Tibial nerve (tissue), 4 donors: ENCODE measurements around the gene PRM2. TPM values are rescaled to one million over a fixed set of nuclear protein-coding genes. Genes with fewer than 3 reads are reported as not detected.

Experiments used
- DNase-seq, 2 donors: peaks; one replicate each; pipeline ENCODE4 v3.0.0-alpha.2; 2019; ENCODE audit warnings: low spot score in 2 of 2
- H3K27ac ChIP-seq, 4 donors: fragments of 200-600 bp; sonication (generic) in 3 of 4; one replicate each; pipeline ENCODE4 v1.5.1; 2017 to 2019; ENCODE audit warnings: mild to moderate bottlenecking in 1 of 4
- H3K27me3 ChIP-seq, 2 donors: fragments of 200-600 bp; sonication (generic) in 1 of 2; one replicate each; pipeline versions ENCODE4 v1.5.1 to v1.6.0; 2017 to 2019
- H3K36me3 ChIP-seq, 3 donors: fragments of 200-600 bp; sonication (generic); one replicate each; pipeline ENCODE4 v1.5.1; 2018 to 2019
- H3K4me1 ChIP-seq, 4 donors: fragments of 200-600 bp; sonication (generic) in 3 of 4; one replicate each; pipeline ENCODE4 v1.5.1; 2017 to 2019
- H3K4me3 ChIP-seq, 4 donors: fragments of 200-600 bp; sonication (generic) in 3 of 4; one replicate each; pipeline ENCODE4 v1.5.1; 2017 to 2019; ENCODE audit warnings: mild to moderate bottlenecking in 1 of 4, moderate library complexity in 1 of 4
- H3K9me3 ChIP-seq, 4 donors: fragments of 200-600 bp; sonication (generic) in 3 of 4; one replicate each; pipeline ENCODE4 v1.5.1; 2017 to 2019
- CTCF ChIP-seq, 5 experiments: fragments of 200-600 bp in 3 of 5; fragments of 450-650 bp in 2 of 5; sonication (generic) in 3 of 5; IDR thresholded peaks; one replicate each; pipeline ENCODE4 v1.5.1; 2016 to 2019; ENCODE audit warnings: antibody characterized with exemption in 5 of 5, mild to moderate bottlenecking in 3 of 5, moderate library complexity in 2 of 5
- EP300 ChIP-seq, 2 donors: sonication (generic); formaldehyde crosslinking; IDR thresholded peaks; one replicate each; pipeline ENCODE4 v1.6.1; 2017; ENCODE audit warnings: antibody characterized with exemption in 2 of 2, mild to moderate bottlenecking in 1 of 2
- POLR2A ChIP-seq, 2 donors: fragments of 450-650 bp; IDR thresholded peaks; one replicate each; pipeline ENCODE4 v1.6.1; 2017; ENCODE audit warnings: antibody characterized with exemption in 2 of 2, mild to moderate bottlenecking in 2 of 2, moderate library complexity in 2 of 2
- WGBS, 2 donors: methylation state at CpG; one replicate each; pipeline ENCODE4 v1.1.5; 2018; 5-methylcytosine and 5-hydroxymethylcytosine counted together
- total RNA-seq, 4 donors: library from RNA; depleted of rRNA; stranded (reverse); fragments of >200 nt; gene quantifications; one replicate each; pipeline ENCODE4 v1.1.0, GENCODE V29; 2016

Gene PRM2
- total RNA-seq, 4 donors from 2014 or later, result not detected

GRCh38 chr16:11272921-11273720 lies 3.2 kb downstream of the PRM2 start, which contains the start of gene PRM3:
TSS of gene PRM3 (minus strand) at chr16:11273629. CDS start at chr16:11273595, 34 bp downstream.
- WGBS, 2 donors, result 62 to 69% methylated on average over 30 of the region's 30 CpGs
- Histone ChIP-seq H3K4me3 (no peak within 1 kb of the TSS), H3K27me3 (no peaks in the 10 kb centered on the region), H3K9me3 (no peaks in the 10 kb centered on the region), H3K4me1 (no peaks in the 10 kb centered on the region), H3K36me3 (no peaks in the 10 kb centered on the region), H3K27ac (no peak within 1 kb of the TSS)
- no peak for DNase-seq
- no peak for TF ChIP-seq EP300 (IDR thresholded peaks at IDR 0.05)
- TF ChIP-seq CTCF (IDR thresholded peaks at IDR 0.05), result no peak
- TF ChIP-seq POLR2A (IDR thresholded peaks at IDR 0.05), result no peak

DNA sequence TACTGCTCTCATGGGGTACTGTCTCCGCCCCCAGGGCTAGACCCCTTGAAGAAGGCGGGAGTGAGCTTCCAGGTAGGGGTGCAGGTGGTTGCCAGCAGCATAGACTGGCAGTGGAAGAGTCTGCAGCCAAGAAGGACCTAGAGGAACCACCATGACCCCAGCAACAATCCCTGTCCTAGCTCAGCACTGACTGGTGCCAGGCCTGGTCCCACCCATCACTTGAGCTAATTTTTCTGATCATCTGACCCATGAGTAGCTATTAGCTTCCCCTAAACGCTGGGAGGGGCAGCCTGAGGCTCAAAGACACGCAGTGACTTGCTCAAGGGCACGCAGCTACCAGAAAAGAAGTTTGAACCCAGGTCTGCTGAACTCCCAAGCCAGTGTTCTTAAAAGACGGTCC lies 3.8 kb downstream of the PRM2 start:
- H3K9me3 ChIP-seq, result no peaks in the 10 kb centered on the region
- no peaks in the 10 kb centered on the region for H3K27me3 ChIP-seq
- no peak overlapping the region for H3K27ac ChIP-seq
- TF ChIP-seq EP300 (IDR thresholded peaks at IDR 0.05), result no peak
- H3K4me3 ChIP-seq, result no peak overlapping the region
- no peaks in the 10 kb centered on the region for H3K4me1 ChIP-seq
- WGBS, 2 donors, result 81 to 90% methylated on average over 6 of the region's 6 CpGs
- no peak for DNase-seq
- H3K36me3 ChIP-seq, result no peaks in the 10 kb centered on the region

- DNase-seq, result no peak
- Histone ChIP-seq H3K27me3 (no peaks in the 10 kb centered on the region), H3K4me3 (no peak overlapping the region), H3K9me3 (no peaks in the 10 kb centered on the region), H3K36me3 (no peaks in the 10 kb centered on the region), H3K4me1 (no peaks in the 10 kb centered on the region), H3K27ac (no peak overlapping the region)
- TF ChIP-seq POLR2A (IDR thresholded peaks at IDR 0.05), result no peak
- TF ChIP-seq EP300 (IDR thresholded peaks at IDR 0.05), result no peak
- TF ChIP-seq CTCF (IDR thresholded peaks at IDR 0.05), result no peak
- WGBS, 2 donors, result 98 to 99% methylated on average over 10 of the region's 10 CpGs
Observed at GRCh38 chr16:11271610-11272009, 4.7 kb downstream of the PRM2 start.

GRCh38 chr16:11270602-11271162 lies 5.6 kb downstream of the PRM2 start:
- 88 to 89% methylated on average over 2 of the region's 2 CpGs for WGBS, 2 donors
- Histone ChIP-seq H3K27me3 (no peaks in the 10 kb centered on the region), H3K36me3 (no peaks in the 10 kb centered on the region), H3K9me3 (no peaks in the 10 kb centered on the region), H3K4me3 (no peak overlapping the region), H3K4me1 (no peaks in the 10 kb centered on the region), H3K27ac (no peak overlapping the region)
- DNase-seq, result no peak
- TF ChIP-seq EP300 (IDR thresholded peaks at IDR 0.05) (no peak), CTCF (IDR thresholded peaks at IDR 0.05) (no peak), POLR2A (IDR thresholded peaks at IDR 0.05) (no peak)

DNA sequence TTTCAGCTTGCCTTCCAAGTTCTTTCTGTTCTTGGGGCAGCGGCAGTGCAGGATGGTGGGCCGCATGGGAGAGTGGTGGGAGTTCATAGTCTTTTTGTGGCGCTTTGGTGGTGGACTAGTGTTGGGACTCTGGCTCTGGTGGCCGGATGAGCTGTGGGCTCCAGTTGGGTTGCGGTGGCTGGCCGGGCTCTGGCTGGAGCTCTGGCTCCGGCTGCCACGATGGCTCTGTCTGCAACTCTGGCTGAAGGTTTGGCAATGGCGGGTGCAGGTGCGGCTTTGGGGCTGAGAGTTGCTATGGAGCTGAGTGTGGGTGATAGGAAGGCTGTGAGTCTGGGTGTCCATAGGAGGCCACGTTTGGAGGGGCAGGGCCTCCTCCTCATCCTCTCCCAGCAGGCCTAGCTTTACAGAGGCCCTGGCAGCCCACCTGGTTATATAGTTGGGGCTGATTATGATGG lies 7.3 kb downstream of the PRM2 start, which contains the start of gene TNP2:
TSS of gene TNP2 (minus strand) at position 405 of the 455 bp plus-strand sequence. CDS start at position 342, 63 bp downstream.
- Histone ChIP-seq H3K4me3 (no peak within 1 kb of the TSS), H3K9me3 (no peaks in the 10 kb centered on the region), H3K27ac (no peak within 1 kb of the TSS), H3K36me3 (no peaks in the 10 kb centered on the region), H3K4me1 (no peaks in the 10 kb centered on the region), H3K27me3 (no peaks in the 10 kb centered on the region)
- 93 to 98% methylated on average over 11 of the region's 11 CpGs for WGBS, 2 donors
- no peak for DNase-seq
- TF ChIP-seq POLR2A (IDR thresholded peaks at IDR 0.05) (no peak), EP300 (IDR thresholded peaks at IDR 0.05) (no peak), CTCF (IDR thresholded peaks at IDR 0.05) (no peak)
